RKO (cell line): ENCODE measurements around the gene SHC1.
"Not testable (repeated sequence)": the region's sequence is repeated elsewhere in the genome, so short reads cannot be mapped to it uniquely, and the experiment has no call there.

Source experiments
- DNase-seq: peaks from one replicate; pipeline ENCODE4 v3.0.0-alpha.2; 2016; ENCODE audit warnings: low spot score

SHC1 gene

GRCh38 chr1:154995301-154995983 is 24.9 kb upstream of the SHC1 start:
- DNase-seq: peak; percentile 83

DNA sequence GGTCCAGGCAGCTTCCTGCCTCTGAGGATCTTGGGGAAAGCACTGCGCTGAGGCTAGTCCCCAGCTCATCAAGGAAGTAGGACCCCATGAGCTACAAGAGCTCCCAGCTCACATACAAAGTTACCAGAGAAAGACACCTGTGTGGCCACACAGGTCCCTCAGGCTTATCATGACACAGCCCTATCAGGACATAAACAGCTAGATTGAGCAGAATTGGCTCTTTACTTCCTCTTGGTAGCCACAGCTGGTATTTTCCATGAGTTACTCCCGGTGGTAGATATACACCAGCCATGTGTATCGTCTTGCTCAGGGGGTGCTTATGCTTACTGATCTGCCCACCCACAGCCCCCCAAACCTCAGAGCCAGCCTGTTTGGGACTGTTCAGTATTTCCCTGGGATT is 24.0 kb upstream of the SHC1 start:
- DNase-seq: no peak

DNA sequence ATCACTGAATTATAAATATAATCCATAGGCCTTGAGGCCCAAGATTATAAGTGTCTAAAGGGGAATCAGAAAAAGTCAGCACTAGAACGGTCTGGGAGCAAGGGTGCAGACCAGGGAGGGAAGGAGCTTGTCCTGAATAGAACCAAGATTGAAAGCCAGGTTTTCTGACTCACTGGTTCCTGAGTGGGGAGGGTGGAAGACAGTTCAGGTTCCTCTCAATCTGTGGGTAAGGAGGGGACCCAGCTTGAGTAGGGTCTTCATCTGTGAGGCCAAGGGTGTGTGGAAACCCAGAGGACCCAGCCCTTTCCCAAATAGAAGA is 23.7 kb upstream of the SHC1 start:
- no peak for DNase-seq

GRCh38 chr1:154993572-154994268 is 23.2 kb upstream of the SHC1 start, which contains the start of gene LENEP:
TSS of gene LENEP (plus strand) at chr1:154993586. CDS start at chr1:154993608, 22 bp downstream.
- DNase-seq: no peak

DNA sequence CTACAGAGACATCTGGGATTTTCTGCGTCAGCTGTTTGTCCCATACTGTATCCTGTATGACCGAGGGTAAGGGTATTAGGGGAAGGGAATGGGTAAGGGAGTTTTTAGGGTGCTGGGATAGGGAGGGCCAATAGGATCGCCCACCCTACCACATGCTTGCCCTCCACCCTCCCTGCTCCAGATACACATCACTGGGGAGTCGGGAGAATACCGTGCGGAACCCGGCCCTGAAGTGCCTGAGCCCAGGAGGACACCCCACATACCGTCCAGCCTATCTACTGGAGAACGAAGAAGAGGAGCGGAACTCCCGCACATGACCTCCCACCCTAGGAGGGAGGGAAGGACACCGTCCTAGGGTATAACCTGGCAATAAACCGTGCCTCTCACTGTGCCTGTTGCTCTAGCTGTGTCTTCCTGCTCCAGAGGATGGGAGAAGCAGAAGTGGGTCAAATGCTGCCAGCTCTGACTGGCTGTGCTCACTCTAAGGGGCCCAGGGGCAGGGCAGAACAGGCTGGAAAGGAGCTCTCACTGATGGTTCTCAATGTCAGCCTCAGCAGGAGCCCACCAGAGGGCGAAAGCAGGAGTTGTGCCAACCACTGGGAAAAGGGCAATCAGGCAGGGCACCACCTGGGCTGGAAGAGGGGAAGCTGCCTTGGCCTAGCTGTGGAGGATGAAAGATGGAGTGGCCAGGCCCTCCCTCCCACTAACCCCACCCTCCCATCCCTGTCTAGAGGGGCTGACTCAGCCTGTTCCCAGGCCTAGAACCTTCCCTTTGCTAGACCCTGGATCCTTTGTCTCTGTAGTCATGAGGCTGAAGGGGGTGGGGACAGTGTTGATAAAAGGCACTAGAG is 22.4 kb upstream of the SHC1 start:
- DNase-seq: peak; percentile 44

- no peak for DNase-seq
Observed at GRCh38 chr1:154990276-154990675, 19.7 kb upstream of the SHC1 start.

GRCh38 chr1:154989195-154989860 is 18.8 kb upstream of the SHC1 start:
- no peak for DNase-seq

- no peak for DNase-seq
Observed at GRCh38 chr1:154988058-154988954, 17.8 kb upstream of the SHC1 start.

- DNase-seq: no peak
Observed at GRCh38 chr1:154987326-154987725, 16.8 kb upstream of the SHC1 start.

DNA sequence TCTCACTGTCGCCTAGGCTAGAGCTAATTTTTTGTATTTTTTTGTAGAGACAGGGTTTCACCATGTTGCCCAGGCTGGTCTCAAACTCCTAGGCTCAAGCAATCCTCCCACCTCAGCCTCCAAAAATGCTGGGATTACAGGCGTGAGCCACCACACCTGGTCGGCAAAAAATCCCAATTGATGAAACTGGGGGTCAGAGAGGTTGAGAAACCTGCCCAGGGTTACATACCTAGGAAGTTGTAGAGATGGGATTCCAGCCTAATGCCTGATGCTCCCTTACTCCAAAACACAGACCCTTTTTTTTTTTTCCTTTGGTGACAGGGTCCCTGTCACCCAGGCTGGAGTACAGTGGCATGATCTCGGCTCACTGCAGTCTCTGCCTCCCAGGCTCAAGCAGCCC is 16.2 kb upstream of the SHC1 start:
- not testable (repeated sequence) for DNase-seq

- no peak for DNase-seq
Observed at GRCh38 chr1:154983776-154984466, 13.4 kb upstream of the SHC1 start.

GRCh38 chr1:154982897-154983648 is 12.5 kb upstream of the SHC1 start, which contains the start of gene FLAD1:
TSS of gene FLAD1 (plus strand) at chr1:154983344. CDS start at chr1:154983695, 351 bp downstream.
- peak; percentile 100 for DNase-seq

DNA sequence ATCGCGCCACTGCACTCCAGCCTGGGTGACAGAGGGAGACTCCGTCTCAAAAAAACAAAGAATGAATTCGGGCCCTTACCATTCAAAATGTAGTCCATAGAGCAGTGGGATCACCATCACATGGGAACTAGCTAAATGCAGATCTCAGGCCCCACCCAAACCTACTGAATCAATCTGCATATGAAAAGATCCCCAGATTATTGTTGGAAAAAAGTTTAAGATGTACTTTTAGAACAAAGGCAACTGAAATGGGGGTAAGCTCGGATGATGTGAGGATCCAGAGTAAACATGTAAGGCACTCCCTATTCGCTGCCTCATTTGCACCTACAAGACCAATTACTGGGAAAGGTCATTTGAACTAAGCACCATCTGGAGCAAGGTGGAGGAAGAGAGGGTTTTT is 11.8 kb upstream of the SHC1 start:
- DNase-seq: no peak

- DNase-seq: no peak
Observed at GRCh38 chr1:154978360-154978759, 7.8 kb upstream of the SHC1 start.

GRCh38 chr1:154977762-154978161 is 7.2 kb upstream of the SHC1 start:
- DNase-seq: not testable (repeated sequence)

DNA sequence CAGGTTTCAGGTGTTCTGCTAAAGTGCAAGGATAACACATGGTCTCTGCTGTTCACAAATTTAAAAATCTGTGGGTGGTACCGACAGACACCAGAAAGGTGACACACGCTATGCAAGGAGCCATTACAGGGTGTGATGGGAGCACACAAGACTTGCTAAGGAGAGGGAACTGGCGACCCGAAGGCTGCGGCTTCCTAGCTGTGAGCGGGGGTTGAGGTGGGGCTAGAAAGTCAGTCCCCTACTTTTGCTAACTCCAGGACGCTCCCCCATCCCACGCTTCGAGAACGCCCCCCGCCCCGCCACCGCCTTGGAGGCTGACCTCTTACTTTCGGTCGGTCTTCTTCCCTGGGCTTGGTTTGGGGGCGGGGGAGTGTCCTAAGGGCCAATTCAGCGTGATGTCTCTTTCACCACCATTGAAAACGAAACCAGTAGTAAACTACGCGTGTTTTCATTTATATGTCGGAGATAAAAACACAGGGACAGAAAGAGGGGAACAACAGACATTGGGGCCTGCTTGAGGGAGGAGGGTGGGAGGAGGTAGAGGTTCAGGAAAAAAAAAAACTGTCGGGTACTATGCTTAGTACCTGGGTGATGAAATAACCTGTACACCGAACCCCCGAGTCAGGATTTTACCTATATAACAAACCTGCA is 5.0 kb upstream of the SHC1 start:
- DNase-seq: peak; percentile 76

- peak; percentile 96 for DNase-seq
Observed at GRCh38 chr1:154974808-154975408, 4.4 kb upstream of the SHC1 start.

- peak; percentile 100 for DNase-seq
Observed at GRCh38 chr1:154974102-154974807, 3.7 kb upstream of the SHC1 start, which contains the start of gene CKS1B. TSS of gene CKS1B (plus strand) at chr1:154974681. CDS start at chr1:154974746, 65 bp downstream.
